TTC549 (cell line): ENCODE results near the gene ZNF471.

Source experiments
- FAIRE-seq: peaks from 2 replicates; lab custom pipeline; 2012; peaks lifted over from hg19 to GRCh38; lab: Jason Lieb, UNC

The ZNF471 gene

DNA sequence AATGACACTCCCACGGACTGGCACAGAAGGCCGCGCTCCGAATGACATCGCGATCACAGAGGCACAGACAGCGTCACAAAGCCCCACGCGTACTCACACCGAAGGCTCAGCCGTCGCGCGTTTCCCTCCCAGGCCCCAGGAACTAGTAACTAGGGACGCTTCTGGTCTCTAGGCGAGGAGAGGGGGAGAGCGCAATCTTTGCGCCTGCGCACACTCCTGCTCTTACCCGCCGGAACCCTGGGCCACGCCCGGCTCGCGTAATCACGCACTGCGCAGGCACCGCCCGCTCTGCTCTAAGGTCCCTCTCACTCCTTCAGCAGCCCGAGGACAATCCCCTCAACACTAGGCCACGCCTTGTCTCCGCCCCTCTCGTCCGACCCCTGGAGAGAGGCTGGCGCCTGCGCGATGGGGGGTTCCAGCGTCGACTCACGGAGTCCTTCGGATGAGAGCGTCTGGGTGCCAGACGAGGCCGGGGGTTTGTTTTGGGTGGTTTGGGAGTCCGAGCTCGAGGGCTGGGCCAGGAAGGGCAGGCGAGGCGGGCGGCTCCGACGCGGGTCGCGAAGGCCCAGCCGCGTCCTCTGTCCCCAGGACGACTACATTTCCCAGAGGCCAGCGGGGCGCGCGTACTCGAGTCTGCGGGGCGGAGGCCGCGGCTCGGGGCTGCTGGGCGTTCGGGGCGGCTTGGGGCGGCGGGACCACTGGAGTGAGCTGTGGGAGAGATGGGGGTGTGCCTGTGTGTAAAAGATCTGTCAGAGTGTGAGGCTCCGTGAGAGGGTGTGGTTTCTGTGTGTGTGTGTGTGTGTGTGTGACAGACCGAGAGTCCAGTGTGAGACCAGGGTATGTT, at the start of gene ZNF471:
Gene ZNF471 (plus strand): TSS at position 410 of the 844 bp plus-strand sequence. CDS start 3,717 bp downstream, outside the sequence.
- FAIRE-seq, result peak; percentile 88

- FAIRE-seq, result no peak
Measured at GRCh38 chr19:56474308-56474707, 33.3 kb upstream of the ZNF471 start.

DNA sequence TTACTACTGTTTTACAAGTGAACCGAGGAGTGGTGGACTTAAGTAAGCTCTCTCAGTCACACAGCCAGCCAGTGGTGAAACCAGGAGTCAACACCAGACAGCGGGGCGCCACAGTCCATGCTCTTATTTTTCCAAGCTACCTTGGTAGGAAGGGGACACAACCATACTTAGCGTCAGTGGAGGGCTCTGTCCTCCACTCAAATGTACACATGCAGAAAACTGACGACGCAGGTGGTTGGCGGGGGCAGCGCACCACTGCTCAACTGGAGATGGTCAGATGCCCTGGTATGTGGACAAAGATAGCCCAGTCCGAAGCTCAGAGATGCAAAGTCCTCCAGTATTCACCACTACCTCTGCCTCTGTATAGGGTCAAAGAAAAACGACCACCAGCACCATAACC, 31.6 kb upstream of the ZNF471 start:
- no peak for FAIRE-seq

DNA sequence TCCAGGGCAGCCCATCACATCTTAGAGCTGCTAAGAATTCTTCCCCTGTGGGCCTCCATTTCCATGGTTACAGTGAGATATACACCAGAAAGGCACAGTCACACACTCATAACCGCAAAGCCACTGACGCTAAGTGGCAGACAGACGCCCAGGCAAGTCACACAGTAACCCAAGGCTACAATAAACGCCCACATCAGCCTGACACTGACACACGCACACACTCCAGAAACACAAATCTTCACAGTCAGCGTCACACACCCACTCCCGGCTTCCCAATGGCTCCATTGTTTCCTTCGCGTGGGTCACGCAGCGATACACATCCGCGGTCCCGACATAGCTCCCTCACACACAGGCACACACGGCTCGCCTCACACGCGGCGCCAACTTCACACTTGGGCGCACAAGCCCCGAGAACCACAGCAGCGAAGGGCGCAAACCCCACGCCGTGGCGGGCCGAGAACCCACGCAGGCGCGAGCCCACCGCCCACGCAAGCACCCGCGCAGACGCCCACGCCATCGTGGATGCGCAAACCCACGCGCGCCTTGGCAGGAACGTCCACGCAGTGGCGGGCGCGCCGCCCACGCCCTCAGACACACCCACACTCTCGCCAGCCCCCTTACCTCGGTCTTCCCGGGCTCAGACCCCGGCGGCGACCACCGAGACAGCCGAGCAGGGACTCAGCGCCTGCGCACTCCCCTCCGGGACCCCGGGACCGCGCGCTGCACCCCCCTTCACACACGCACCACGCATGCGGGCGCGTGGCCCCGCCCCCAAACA, 30.8 kb upstream of the ZNF471 start, which contains the start of gene ZNF667:
Gene ZNF667 (minus strand): TSS at position 695 of the 778 bp plus-strand sequence. CDS start 14,975 bp downstream, outside the sequence.
- FAIRE-seq, result no peak

GRCh38 chr19:56477429-56478338, 30.0 kb upstream of the ZNF471 start:
- no peak for FAIRE-seq

DNA sequence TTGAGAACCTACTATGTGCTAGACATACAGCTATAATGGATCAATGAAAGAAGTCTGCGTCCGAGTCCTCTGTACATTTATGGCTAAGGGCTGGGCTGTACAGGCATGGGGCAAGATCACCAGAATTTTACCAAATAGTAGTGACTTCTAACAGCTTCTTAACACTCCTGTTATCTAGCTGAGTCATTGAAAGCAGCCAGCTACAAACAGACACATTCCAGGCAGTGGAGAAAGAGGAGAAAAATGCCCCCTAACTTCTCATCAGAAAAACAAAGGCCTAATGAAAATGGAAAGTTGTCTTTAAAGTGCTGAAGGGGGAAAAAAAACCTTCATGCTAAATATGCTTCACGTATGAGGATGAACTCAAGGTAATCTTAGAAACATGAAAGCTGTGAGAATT, 16.3 kb upstream of the ZNF471 start:
- no peak for FAIRE-seq

DNA sequence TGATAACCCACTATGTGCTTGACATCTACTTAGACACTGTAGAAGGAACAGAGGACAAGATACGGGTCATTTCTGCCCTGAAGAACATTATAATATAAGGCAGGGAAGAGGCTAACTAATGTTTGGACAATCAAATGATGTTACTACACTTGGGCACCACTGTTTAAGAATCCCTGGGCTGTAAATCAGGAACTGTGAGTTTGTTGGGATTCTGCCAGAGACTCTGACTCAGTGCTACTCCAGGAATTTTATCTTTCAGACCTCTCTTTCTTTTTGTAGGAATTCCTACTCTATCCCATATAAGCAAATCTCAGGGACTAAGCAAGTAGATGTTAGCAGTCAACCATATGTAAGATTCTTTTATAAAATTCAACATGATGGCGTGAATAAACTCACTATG, 3.1 kb upstream of the ZNF471 start:
- FAIRE-seq, result no peak

GRCh38 chr19:56508290-56508778, 679 bp downstream of the ZNF471 start:
- no peak for FAIRE-seq

DNA sequence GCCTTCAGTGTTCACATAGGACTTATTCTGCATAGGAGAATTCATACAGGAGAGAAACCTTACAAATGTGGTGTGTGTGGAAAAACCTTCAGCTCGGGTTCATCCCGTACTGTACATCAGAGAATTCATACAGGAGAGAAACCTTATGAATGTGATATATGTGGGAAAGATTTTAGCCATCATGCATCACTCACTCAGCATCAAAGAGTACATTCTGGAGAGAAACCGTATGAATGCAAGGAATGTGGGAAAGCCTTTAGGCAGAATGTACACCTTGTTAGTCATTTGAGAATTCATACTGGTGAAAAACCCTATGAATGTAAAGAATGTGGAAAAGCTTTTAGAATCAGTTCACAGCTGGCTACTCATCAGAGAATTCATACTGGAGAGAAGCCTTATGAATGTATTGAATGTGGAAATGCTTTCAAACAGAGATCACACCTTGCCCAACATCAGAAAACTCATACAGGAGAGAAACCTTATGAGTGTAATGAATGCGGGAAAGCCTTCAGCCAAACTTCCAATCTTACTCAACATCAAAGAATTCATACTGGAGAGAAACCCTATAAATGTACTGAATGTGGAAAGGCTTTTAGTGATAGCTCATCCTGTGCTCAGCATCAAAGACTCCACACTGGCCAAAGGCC, 17.7 kb downstream of the ZNF471 start:
- no peak for FAIRE-seq

DNA sequence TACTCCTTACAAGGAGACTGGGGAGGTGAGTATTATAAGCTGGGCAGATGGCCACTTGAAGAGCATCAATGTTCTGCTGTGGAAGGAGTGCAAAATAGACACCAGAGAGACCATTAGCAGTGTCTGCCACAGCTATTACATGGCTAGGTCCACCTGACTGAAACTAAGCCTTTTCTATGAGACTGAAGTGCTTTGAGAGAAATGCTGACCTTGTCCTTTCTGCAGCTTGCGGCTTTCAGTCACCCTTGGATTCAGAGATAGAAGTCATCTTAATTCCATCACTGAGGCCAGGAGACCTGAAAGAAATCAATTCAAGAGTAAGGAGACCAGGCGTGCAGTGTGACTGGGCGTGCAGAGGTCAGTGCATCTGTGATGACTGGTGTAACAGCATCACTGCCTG, 29.8 kb downstream of the ZNF471 start:
- no peak for FAIRE-seq

GRCh38 chr19:56538254-56538760, 30.7 kb downstream of the ZNF471 start:
- FAIRE-seq, result no peak

DNA sequence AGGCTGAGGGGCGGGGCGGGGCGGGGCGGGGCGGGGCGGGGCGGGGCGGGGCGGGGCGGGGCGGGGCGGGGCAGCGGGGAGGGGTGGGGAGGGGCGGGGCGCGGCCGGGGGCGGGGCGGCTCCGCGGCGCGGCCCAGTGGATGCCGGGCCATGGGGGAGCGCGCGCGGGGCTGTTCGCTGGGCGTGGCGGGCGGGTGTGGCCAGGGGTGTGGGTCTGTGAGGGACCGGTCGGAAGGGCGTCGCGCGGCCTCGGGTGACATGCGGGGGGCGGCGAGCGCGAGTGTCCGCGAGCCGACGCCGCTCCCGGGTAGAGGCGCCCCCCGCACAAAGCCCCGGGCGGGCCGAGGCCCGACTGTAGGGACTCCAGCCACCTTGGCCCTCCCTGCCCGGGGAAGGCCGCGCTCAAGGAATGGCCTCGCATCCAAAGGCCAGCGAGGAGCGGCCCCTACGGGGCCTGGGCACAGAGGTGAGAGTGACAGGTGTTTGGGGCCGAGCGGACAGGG, 31.2 kb downstream of the ZNF471 start, which contains the start of gene ZFP28:
Gene ZFP28 (plus strand): TSS at position 188 of the 503 bp plus-strand sequence. CDS start 71 bp downstream, at position 259.
- FAIRE-seq, result no peak

DNA sequence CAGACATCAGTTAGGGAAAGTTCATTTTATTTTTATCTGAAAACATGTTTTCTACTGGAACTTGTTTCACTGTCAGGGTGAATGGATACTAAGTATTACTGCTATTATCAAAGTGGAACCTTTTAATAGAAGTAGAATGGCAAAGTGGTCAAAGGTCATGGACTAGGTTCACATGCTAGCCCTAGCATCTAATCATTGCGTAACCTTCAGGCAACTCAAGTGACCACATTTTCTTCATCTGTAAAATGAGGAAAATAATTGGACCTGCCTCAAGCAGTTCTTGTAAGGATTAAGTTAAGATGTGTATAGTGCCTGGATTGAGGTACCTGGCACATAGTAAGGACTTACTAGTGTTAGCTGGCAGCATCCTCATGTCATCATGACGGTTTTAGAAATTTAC, 36.1 kb downstream of the ZNF471 start:
- no peak for FAIRE-seq

- FAIRE-seq, result no peak
Measured at GRCh38 chr19:56547535-56547934, 39.9 kb downstream of the ZNF471 start.

DNA sequence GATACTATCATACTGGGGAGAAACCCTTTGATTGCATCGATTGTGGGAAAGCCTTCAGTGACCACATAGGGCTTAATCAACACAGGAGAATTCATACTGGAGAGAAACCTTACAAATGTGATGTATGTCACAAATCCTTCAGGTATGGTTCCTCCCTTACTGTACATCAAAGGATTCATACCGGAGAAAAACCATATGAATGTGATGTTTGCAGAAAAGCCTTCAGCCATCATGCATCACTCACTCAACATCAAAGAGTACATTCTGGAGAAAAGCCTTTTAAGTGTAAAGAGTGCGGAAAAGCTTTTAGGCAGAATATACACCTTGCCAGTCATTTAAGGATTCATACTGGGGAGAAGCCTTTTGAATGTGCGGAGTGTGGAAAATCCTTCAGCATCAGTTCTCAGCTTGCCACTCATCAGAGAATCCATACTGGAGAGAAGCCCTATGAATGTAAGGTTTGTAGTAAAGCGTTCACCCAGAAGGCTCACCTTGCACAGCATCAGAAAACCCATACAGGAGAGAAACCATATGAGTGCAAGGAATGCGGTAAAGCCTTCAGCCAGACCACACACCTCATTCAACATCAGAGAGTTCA, 46.7 kb downstream of the ZNF471 start:
- FAIRE-seq, result no peak

GRCh38 chr19:56562766-56563165, 55.1 kb downstream of the ZNF471 start:
- no peak for FAIRE-seq

- FAIRE-seq, result no peak
Measured at GRCh38 chr19:56566904-56567273, 59.2 kb downstream of the ZNF471 start.

DNA sequence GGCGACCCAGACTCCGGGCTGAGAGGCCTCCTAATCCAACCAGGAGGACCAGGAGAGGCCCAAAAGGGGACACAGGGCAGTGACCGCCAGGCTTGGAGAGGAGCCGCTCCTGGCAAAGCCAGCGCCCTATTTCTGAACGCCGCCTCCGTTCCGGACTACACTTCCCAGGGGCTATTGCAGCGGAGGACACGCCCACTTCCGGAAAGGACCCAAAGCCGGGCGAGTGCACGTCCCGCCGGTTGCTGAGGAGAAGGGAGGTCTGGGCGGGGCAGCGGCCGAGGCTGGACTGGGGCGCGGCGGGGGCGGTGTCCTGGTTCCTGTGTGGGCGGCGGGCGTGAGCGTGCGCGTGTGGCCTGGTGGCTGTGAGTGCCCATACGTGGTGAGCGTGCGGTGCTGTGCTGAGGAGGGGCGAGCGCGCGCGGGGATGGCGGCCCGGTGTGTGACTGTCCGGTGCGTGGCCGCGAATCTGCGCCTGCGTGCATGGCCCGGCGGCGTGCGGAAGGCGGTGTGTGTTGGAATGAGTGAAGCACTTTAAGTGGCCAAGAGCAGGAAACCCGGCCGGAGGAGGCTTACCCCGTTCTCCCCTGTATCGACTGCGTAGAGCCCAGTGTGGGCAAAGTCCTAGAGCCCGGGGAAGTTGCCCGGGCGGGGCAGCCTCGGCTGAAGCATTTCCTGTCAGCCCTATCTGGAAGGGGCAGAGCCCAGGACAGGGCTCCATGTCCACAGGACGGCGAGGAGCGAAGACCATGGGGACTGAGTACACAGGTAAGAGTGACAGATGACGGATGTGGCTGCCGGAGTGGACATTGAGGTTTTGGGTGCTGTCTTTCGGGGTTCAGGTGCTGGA, 59.8 kb downstream of the ZNF471 start, which contains the start of gene ZNF470:
Gene ZNF470 (plus strand): TSS at position 195 of the 847 bp plus-strand sequence. CDS start 2,844 bp downstream, outside the sequence.
- no peak for FAIRE-seq

DNA sequence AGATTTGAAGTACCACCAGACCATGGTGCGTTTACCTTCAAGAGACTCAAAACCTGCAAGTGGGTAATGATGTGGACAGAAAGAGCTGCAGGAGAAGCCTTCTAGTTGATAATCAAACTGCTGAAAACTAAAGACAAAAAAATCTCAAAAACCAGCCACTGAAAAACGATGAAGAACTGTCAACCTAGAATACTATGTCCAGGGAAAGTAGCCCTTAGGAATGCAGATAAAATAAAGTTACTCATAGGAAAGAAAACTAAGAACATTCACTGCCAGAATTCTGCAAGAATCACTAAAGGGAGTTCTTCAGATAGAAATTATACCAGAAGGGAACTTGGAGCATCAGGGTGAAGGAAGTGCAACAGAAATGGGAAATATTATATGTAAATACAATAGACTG, 64.9 kb downstream of the ZNF471 start:
- no peak for FAIRE-seq
